ENCODE measurements around the gene SH3RF3.

GRCh38 chr2:109136542-109136941, 7.5 kb downstream of the SH3RF3 start:
- TF ChIP-seq CTCF (IDR thresholded peaks at IDR 0.05), result no peak
- TF ChIP-seq POLR2A (IDR thresholded peaks at IDR 0.05), result no peak
- no peak for TF ChIP-seq POLR2AphosphoS5 (IDR thresholded peaks at IDR 0.05)

Measured in breast epithelium (tissue), 3 donors.